ENCODE measurements around the gene PRMT3. TPM values are rescaled to one million over a fixed set of nuclear protein-coding genes. Genes with fewer than 3 reads are reported as not detected.

PRMT3 gene
- total and polyA plus RNA-seq, 2 donors (not counting 1 experiment from before 2014, with no cell fraction given), result 6.0 to 18.3 TPM

GRCh38 chr11:20369826-20370225, 17.7 kb upstream of the PRMT3 start:
- Mint-ChIP-seq H3K27me3 (no peaks in the 10 kb centered on the region), H3K4me3 (no peak overlapping the region), H3K27ac (peak overlapping the region; percentile 46), H3K9me3 (ENCODE audit: insufficient read depth) (no peaks in the 10 kb centered on the region), H3K4me1 (peaks cover 24% of the 10 kb centered on the region)
- H2AFZ ChIP-seq (ENCODE audit: insufficient read depth, low read depth, low read length, poor library complexity, severe bottlenecking), result no peak overlapping the region
- CTCF ChIA-PET, result interaction anchor here (2.8 kb wide), 1 partner anchor 17 kb away, joined by 7 read pairs; the partner anchor contains the start of gene PRMT3
- DNase-seq (no peak), ATAC-seq (ENCODE audit: low read depth) (no peak)
- peaks cover 7 to 21% of the 10 kb centered on the region in 2 experiments for H3K36me3 ChIP-seq (replicated peaks in 1 of 2; ENCODE audit: control extremely low read depth in 1 of 2, control insufficient read depth in 1 of 2, extremely low read depth in 1 of 2, insufficient read depth in 2 of 2, low read length in 1 of 2)
- intact Hi-C loops (cut with micrococcal nuclease), result loop anchor here (10.0 kb wide), 1 partner anchor 1975 kb away; the partner anchor contains the start of gene LDHA
- no peak overlapping the region for H3K4me2 ChIP-seq (replicated peaks; ENCODE audit: low read depth, low read length, poor library complexity, severe bottlenecking)
- H3K9me3 ChIP-seq (ENCODE audit: control extremely low read depth in 1 of 3, control insufficient read depth in 2 of 3, insufficient read depth in 1 of 3, low read length in 2 of 3), result no peaks in the 10 kb centered on the region
- H3K27me3 ChIP-seq (replicated peaks in 1 of 4; ENCODE audit: control extremely low read depth in 1 of 4, control insufficient read depth in 3 of 4, insufficient read depth in 4 of 4, low read length in 3 of 4), result no peaks in the 10 kb centered on the region
- H3K27ac ChIP-seq (ENCODE audit: low read length in 2 of 2), result no peak overlapping the region
- peaks cover 0 to 3% of the 10 kb centered on the region in 2 donors for H3K4me1 ChIP-seq (ENCODE audit: control insufficient read depth in 2 of 2, insufficient read depth in 2 of 2, low read length in 2 of 2)
- H4K20me1 ChIP-seq (ENCODE audit: control insufficient read depth, insufficient read depth, low read length, poor library complexity, severe bottlenecking), result no peaks in the 10 kb centered on the region
- no peak overlapping the region for H3K4me3 ChIP-seq (ENCODE audit: control extremely low read depth in 1 of 5, extremely low read depth in 1 of 5, insufficient read depth in 1 of 5, low read depth in 2 of 5, low read length in 4 of 5)
- POLR2A ChIA-PET, result no interaction called here
- no peak overlapping the region for H3K9ac ChIP-seq (ENCODE audit: low read length)
- no peaks in the 10 kb centered on the region for H3K79me2 ChIP-seq (ENCODE audit: control insufficient read depth, insufficient read depth, low read length)
- TF ChIP-seq EZH2 (IDR thresholded peaks at IDR 0.05; ENCODE audit: borderline replicate concordance, insufficient read depth, low read depth, low read length, poor library complexity, severe bottlenecking) (no peak), CTCF (IDR thresholded peaks at IDR 0.05) (no peak)

- H3K4me1 Mint-ChIP-seq, result peaks cover 10% of the 10 kb centered on the region
- DNase-seq (no peak), ATAC-seq (ENCODE audit: low read depth) (no peak)
- H3K27ac Mint-ChIP-seq, result no peak overlapping the region
- no peaks in the 10 kb centered on the region for H3K27me3 Mint-ChIP-seq
- Histone ChIP-seq H3K36me3 (replicated peaks in 1 of 2; ENCODE audit: control extremely low read depth in 1 of 2, control insufficient read depth in 1 of 2, extremely low read depth in 1 of 2, insufficient read depth in 2 of 2, low read length in 1 of 2) (peaks cover 3 to 27% of the 10 kb centered on the region in 2 experiments), H3K4me3 (ENCODE audit: control extremely low read depth in 1 of 5, extremely low read depth in 1 of 5, insufficient read depth in 1 of 5, low read depth in 2 of 5, low read length in 4 of 5) (no peak overlapping the region), H3K9ac (ENCODE audit: low read length) (no peak overlapping the region), H3K27ac (ENCODE audit: low read length in 2 of 2) (no peak overlapping the region), H3K4me1 (ENCODE audit: control insufficient read depth in 2 of 2, insufficient read depth in 2 of 2, low read length in 2 of 2) (no peaks in the 10 kb centered on the region), H3K27me3 (replicated peaks in 1 of 4; ENCODE audit: control extremely low read depth in 1 of 4, control insufficient read depth in 3 of 4, insufficient read depth in 4 of 4, low read length in 3 of 4) (no peaks in the 10 kb centered on the region), H4K20me1 (ENCODE audit: control insufficient read depth, insufficient read depth, low read length, poor library complexity, severe bottlenecking) (no peaks in the 10 kb centered on the region), H3K79me2 (ENCODE audit: control insufficient read depth, insufficient read depth, low read length) (no peaks in the 10 kb centered on the region), H2AFZ (ENCODE audit: insufficient read depth, low read depth, low read length, poor library complexity, severe bottlenecking) (no peak overlapping the region), H3K9me3 (ENCODE audit: control extremely low read depth in 1 of 3, control insufficient read depth in 2 of 3, insufficient read depth in 1 of 3, low read length in 2 of 3) (no peaks in the 10 kb centered on the region), H3K4me2 (replicated peaks; ENCODE audit: low read depth, low read length, poor library complexity, severe bottlenecking) (no peak overlapping the region)
- H3K9me3 Mint-ChIP-seq (ENCODE audit: insufficient read depth), result no peaks in the 10 kb centered on the region
- H3K4me3 Mint-ChIP-seq, result no peak overlapping the region
- intact Hi-C loops (cut with micrococcal nuclease), result no loop called here
- ChIA-PET POLR2A (no interaction called here), CTCF (interaction anchor here (0.6 to 2.0 kb wide), 3 partner anchors 18 to 1652 kb away, joined by 3 to 5 read pairs (median 3); no protein-coding TSS in a partner anchor)
- WGBS (ENCODE audit: insufficient coverage), result 92% methylated on average over 2 of the region's 5 CpGs
- TF ChIP-seq CTCF (IDR thresholded peaks at IDR 0.05) (no peak), EZH2 (IDR thresholded peaks at IDR 0.05; ENCODE audit: borderline replicate concordance, insufficient read depth, low read depth, low read length, poor library complexity, severe bottlenecking) (no peak)
These were observed 15.4 kb upstream of the PRMT3 start for GRCh38 chr11:20372081-20372626.
